Tibial nerve (tissue), 4 donors: ENCODE results near the gene PTPRM. TPM values are rescaled to one million over a fixed set of nuclear protein-coding genes. Genes with fewer than 3 reads are reported as not detected.
"Not testable (repeated sequence)": the region's sequence is repeated elsewhere in the genome, so short reads cannot be mapped to it uniquely, and the experiment has no call there.

Experiments
- DNase-seq, 2 donors: peaks; one replicate each; pipeline ENCODE4 v3.0.0-alpha.2; 2019; ENCODE audit warnings: low spot score in 2 of 2
- H3K27ac ChIP-seq, 4 donors: fragments of 200-600 bp; sonication (generic) in 3 of 4; one replicate each; pipeline ENCODE4 v1.5.1; 2017 to 2019; ENCODE audit warnings: mild to moderate bottlenecking in 1 of 4
- H3K27me3 ChIP-seq, 2 donors: fragments of 200-600 bp; sonication (generic) in 1 of 2; one replicate each; pipeline versions ENCODE4 v1.5.1 to v1.6.0; 2017 to 2019
- H3K36me3 ChIP-seq, 3 donors: fragments of 200-600 bp; sonication (generic); one replicate each; pipeline ENCODE4 v1.5.1; 2018 to 2019
- H3K4me1 ChIP-seq, 4 donors: fragments of 200-600 bp; sonication (generic) in 3 of 4; one replicate each; pipeline ENCODE4 v1.5.1; 2017 to 2019
- H3K4me3 ChIP-seq, 4 donors: fragments of 200-600 bp; sonication (generic) in 3 of 4; one replicate each; pipeline ENCODE4 v1.5.1; 2017 to 2019; ENCODE audit warnings: mild to moderate bottlenecking in 1 of 4, moderate library complexity in 1 of 4
- H3K9me3 ChIP-seq, 4 donors: fragments of 200-600 bp; sonication (generic) in 3 of 4; one replicate each; pipeline ENCODE4 v1.5.1; 2017 to 2019
- CTCF ChIP-seq, 5 experiments: fragments of 200-600 bp in 3 of 5; fragments of 450-650 bp in 2 of 5; sonication (generic) in 3 of 5; IDR thresholded peaks; one replicate each; pipeline ENCODE4 v1.5.1; 2016 to 2019; ENCODE audit warnings: antibody characterized with exemption in 5 of 5, mild to moderate bottlenecking in 3 of 5, moderate library complexity in 2 of 5
- EP300 ChIP-seq, 2 donors: sonication (generic); formaldehyde crosslinking; IDR thresholded peaks; one replicate each; pipeline ENCODE4 v1.6.1; 2017; ENCODE audit warnings: antibody characterized with exemption in 2 of 2, mild to moderate bottlenecking in 1 of 2
- POLR2A ChIP-seq, 2 donors: fragments of 450-650 bp; IDR thresholded peaks; one replicate each; pipeline ENCODE4 v1.6.1; 2017; ENCODE audit warnings: antibody characterized with exemption in 2 of 2, mild to moderate bottlenecking in 2 of 2, moderate library complexity in 2 of 2
- WGBS, 2 donors: methylation state at CpG; one replicate each; pipeline ENCODE4 v1.1.5; 2018; 5-methylcytosine and 5-hydroxymethylcytosine counted together
- total RNA-seq, 4 donors: library from RNA; depleted of rRNA; stranded (reverse); fragments of >200 nt; gene quantifications; one replicate each; pipeline ENCODE4 v1.1.0, GENCODE V29; 2016

PTPRM gene
- total RNA-seq, 4 donors from 2014 or later: 62.2 to 92.4 (median 80.7) TPM

- no peak for TF ChIP-seq EP300 (IDR thresholded peaks at IDR 0.05)
- TF ChIP-seq CTCF (IDR thresholded peaks at IDR 0.05): no peak
- TF ChIP-seq POLR2A (IDR thresholded peaks at IDR 0.05): no peak
- Histone ChIP-seq H3K4me1 (peaks cover 0 to 32% (median 8%) of the 10 kb centered on the region in 4 donors), H3K36me3 (no peaks in the 10 kb centered on the region), H3K4me3 (no peak overlapping the region), H3K27me3 (no peaks in the 10 kb centered on the region), H3K9me3 (no peaks in the 10 kb centered on the region), H3K27ac (peak overlapping the region in 1 of 4 donors; percentile 52)
- no peak for DNase-seq
- 35 to 39% methylated on average over 4 of the region's 4 CpGs for WGBS, 2 donors
Measured at GRCh38 chr18:7958081-7958896, 391.2 kb downstream of the PTPRM start.

GRCh38 chr18:7958897-7959146 is 391.7 kb downstream of the PTPRM start:
- no peaks in the 10 kb centered on the region for H3K27me3 ChIP-seq
- no peaks in the 10 kb centered on the region for H3K9me3 ChIP-seq
- peaks cover 0 to 37% (median 8%) of the 10 kb centered on the region in 4 donors for H3K4me1 ChIP-seq
- TF ChIP-seq EP300 (IDR thresholded peaks at IDR 0.05): no peak
- TF ChIP-seq CTCF (IDR thresholded peaks at IDR 0.05): no peak
- TF ChIP-seq POLR2A (IDR thresholded peaks at IDR 0.05): no peak
- 88 to 92% methylated on average over 1 of the region's 1 CpG for WGBS, 2 donors
- H3K36me3 ChIP-seq: no peaks in the 10 kb centered on the region
- DNase-seq: no peak
- H3K27ac ChIP-seq: peak overlapping the region in 1 of 4 donors; percentile 52
- no peak overlapping the region for H3K4me3 ChIP-seq

DNA sequence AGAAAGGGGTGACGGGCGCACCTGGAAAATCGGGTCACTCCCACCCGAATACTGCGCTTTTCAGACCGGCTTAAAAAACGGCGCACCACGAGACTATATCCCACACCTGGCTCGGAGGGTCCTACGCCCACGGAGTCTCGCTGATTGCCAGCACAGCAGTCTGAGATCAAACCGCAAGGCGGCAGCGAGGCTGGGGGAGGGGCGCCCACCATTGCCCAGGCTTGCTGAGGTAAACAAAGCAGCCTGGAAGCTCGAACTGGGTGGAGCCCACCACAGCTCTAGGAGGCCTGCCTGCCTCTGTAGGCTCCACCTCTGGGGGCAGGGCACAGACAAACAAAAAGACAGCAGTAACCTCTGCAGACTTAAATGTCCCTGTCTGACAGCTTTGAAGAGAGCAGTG is 399.6 kb downstream of the PTPRM start:
- DNase-seq, H3K9me3 ChIP-seq, H3K4me3 ChIP-seq, H3K36me3 ChIP-seq, H3K27ac ChIP-seq, H3K27me3 ChIP-seq: not testable (repeated sequence)
- no CpG with 5 or more reads among the region's 18 CpGs for WGBS, 2 donors
- H3K4me1 ChIP-seq: peaks cover 0 to 13% (median 0%) of the 10 kb centered on the region in 4 donors

DNA sequence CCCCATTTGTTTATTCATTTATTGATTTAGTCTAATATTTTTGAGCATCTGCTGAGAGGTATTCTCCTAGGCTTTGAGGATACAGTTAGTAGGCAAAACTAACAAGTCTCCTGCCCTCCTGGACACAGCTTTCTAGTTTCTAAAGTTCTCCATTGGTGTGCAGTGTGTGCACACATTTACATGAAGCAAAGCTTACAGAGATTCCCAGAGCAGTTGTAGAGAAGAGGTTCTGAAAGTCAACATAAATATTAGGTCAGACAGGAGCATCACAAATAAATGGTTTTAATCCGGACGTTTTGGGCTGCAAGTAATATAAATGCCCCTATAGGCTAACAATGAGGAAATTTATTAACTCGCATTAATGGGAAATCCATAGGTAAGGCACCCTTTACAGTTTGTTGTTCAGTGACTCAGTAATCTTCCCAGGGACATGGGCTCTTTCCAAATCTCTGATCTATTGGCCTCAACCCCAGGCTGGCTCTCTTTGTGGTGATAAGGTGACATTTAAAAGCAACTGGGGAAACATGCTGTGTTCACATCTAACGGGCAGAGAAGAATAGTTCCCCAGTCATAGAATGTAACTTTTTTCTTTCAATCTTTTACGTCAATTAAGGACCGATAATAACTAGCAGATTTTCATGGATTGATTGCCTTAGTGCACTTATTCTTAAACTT is 407.2 kb downstream of the PTPRM start:
- H3K9me3 ChIP-seq: no peaks in the 10 kb centered on the region
- no peaks in the 10 kb centered on the region for H3K36me3 ChIP-seq
- 85 to 91% methylated on average over 6 of the region's 6 CpGs for WGBS, 2 donors
- TF ChIP-seq CTCF (IDR thresholded peaks at IDR 0.05): no peak
- no peak for TF ChIP-seq POLR2A (IDR thresholded peaks at IDR 0.05)
- TF ChIP-seq EP300 (IDR thresholded peaks at IDR 0.05): no peak
- no peaks in the 10 kb centered on the region for H3K4me1 ChIP-seq
- no peak for DNase-seq
- H3K27me3 ChIP-seq: no peaks in the 10 kb centered on the region
- no peak overlapping the region for H3K4me3 ChIP-seq
- H3K27ac ChIP-seq: no peak overlapping the region

DNA sequence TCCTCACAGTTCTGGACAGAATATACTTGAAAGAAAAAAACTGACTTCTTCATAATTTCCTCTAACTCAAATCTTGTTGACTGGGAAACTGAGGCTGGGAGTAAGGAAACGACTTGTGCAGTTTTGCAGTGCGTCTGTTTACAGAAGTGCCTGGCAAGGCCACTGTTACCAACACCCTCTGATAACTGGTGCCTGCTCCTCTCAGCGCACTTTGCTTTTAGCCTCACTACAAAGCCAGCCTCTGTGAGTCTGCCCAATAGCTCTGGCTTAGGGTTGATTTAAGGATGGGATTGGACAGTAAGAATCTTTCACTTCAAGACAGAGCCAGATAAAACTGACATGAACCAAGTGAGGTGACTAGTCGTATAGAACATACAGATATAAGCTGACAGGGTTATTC is 410.8 kb downstream of the PTPRM start:
- TF ChIP-seq EP300 (IDR thresholded peaks at IDR 0.05) (no peak), CTCF (IDR thresholded peaks at IDR 0.05) (no peak), POLR2A (IDR thresholded peaks at IDR 0.05) (no peak)
- Histone ChIP-seq H3K9me3 (no peaks in the 10 kb centered on the region), H3K27ac (no peak overlapping the region), H3K4me3 (no peak overlapping the region), H3K27me3 (no peaks in the 10 kb centered on the region), H3K36me3 (no peaks in the 10 kb centered on the region), H3K4me1 (no peaks in the 10 kb centered on the region)
- no peak for DNase-seq
- 75 to 83% methylated on average over 4 of the region's 4 CpGs for WGBS, 2 donors
